Liver (tissue), 3 donors: ENCODE data around the gene SLC35C1.
"Not testable (repeated sequence)": the region's sequence is repeated elsewhere in the genome, so short reads cannot be mapped to it uniquely, and the experiment has no call there.

Experiments used
- ATF3 ChIP-seq: IDR thresholded peaks from 2 replicates; pipeline ENCODE4 v1.6.1; 2016; ENCODE audit warnings: antibody characterized with exemption
- CTCF ChIP-seq: fragments of 150-350 bp; IDR thresholded peaks from 2 replicates; pipeline ENCODE4 v1.5.1; 2017; ENCODE audit warnings: improper control_type of control experiment, low read depth, low read length; ENCODE audit not compliant: missing input control
- EGR1 ChIP-seq, 2 donors: IDR thresholded peaks; 2 replicates each; pipeline ENCODE4 v1.6.1; 2016 to 2018; ENCODE audit warnings: antibody characterized with exemption in 2 of 2, low read depth in 2 of 2
- FOXA1 ChIP-seq: IDR thresholded peaks from 2 replicates; pipeline ENCODE4 v1.6.1; 2016; ENCODE audit warnings: antibody characterized with exemption
- GABPA ChIP-seq, 2 donors: IDR thresholded peaks in 1 of 2; conservative IDR thresholded peaks in 1 of 2; 2 replicates each; pipeline ENCODE4 v1.6.1; 2016; ENCODE audit warnings: antibody characterized with exemption in 2 of 2, mild to moderate bottlenecking in 1 of 2, moderate library complexity in 1 of 2
- HNF4G ChIP-seq: IDR thresholded peaks from 2 replicates; pipeline ENCODE4 v1.6.1; 2016; ENCODE audit warnings: antibody characterized with exemption
- JUND ChIP-seq, 2 donors: IDR thresholded peaks; 2 replicates each; pipeline ENCODE4 v1.6.1; 2016; ENCODE audit warnings: antibody characterized with exemption in 2 of 2
- MAX ChIP-seq: IDR thresholded peaks from 2 replicates; pipeline ENCODE4 v1.6.1; 2016; ENCODE audit warnings: antibody characterized with exemption
- RAD21 ChIP-seq, 2 donors: IDR thresholded peaks; 2 replicates each; pipeline ENCODE4 v1.6.1; 2016; ENCODE audit warnings: antibody characterized with exemption in 2 of 2, mild to moderate bottlenecking in 2 of 2
- REST ChIP-seq: IDR thresholded peaks from 2 replicates; pipeline ENCODE4 v1.6.1; 2016; ENCODE audit warnings: antibody characterized with exemption, mild to moderate bottlenecking
- SP1 ChIP-seq: IDR thresholded peaks from 2 replicates; pipeline ENCODE4 v1.6.1; 2018; ENCODE audit warnings: antibody characterized with exemption, mild to moderate bottlenecking
- TAF1 ChIP-seq: conservative IDR thresholded peaks from 2 replicates; pipeline ENCODE4 v1.6.1; 2016; ENCODE audit warnings: antibody characterized with exemption, mild to moderate bottlenecking
- YY1 ChIP-seq: IDR thresholded peaks from 2 replicates; pipeline ENCODE4 v1.6.1; 2016; ENCODE audit warnings: antibody characterized with exemption, mild to moderate bottlenecking
- TF ChIP-seq, protein P1 (sequence below): IDR thresholded peaks from 2 replicates; pipeline ENCODE4 v1.6.1; 2016; ENCODE audit warnings: antibody characterized with exemption
- donor health status: healthy.
- donor health status: healthy.

GRCh38 chr11:45826492-45826891, 21.5 kb downstream of the SLC35C1 start:
- TF ChIP-seq CTCF; MAX; TAF1; REST; ATF3; YY1; RAD21 (IDR thresholded peaks at IDR 0.05); JUND (IDR thresholded peaks at IDR 0.05); GABPA (IDR thresholded peaks at IDR 0.05 in 1 of 2, conservative IDR thresholded peaks at IDR 0.05 in 1 of 2); EGR1 (IDR thresholded peaks at IDR 0.05; ENCODE audit: low read depth in 2 of 2); FOXA1; HNF4G; SP1: not testable (repeated sequence)
- TF ChIP-seq, protein P1, sequence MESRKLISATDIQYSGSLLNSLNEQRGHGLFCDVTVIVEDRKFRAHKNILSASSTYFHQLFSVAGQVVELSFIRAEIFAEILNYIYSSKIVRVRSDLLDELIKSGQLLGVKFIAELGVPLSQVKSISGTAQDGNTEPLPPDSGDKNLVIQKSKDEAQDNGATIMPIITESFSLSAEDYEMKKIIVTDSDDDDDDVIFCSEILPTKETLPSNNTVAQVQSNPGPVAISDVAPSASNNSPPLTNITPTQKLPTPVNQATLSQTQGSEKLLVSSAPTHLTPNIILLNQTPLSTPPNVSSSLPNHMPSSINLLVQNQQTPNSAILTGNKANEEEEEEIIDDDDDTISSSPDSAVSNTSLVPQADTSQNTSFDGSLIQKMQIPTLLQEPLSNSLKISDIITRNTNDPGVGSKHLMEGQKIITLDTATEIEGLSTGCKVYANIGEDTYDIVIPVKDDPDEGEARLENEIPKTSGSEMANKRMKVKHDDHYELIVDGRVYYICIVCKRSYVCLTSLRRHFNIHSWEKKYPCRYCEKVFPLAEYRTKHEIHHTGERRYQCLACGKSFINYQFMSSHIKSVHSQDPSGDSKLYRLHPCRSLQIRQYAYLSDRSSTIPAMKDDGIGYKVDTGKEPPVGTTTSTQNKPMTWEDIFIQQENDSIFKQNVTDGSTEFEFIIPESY = not testable (repeated sequence)
